GM19025 (cell line): Measurements from ENCODE around the gene NCAPD3.
A peak's percentile ranks its signal among the peaks of the same experiment; 100 is the strongest.
"Not testable (repeated sequence)": the region's sequence is repeated elsewhere in the genome, so short reads cannot be mapped to it uniquely, and the experiment has no call there.

Experiments
- ATAC-seq: cut with Tn5 transposase; IDR thresholded peaks from one replicate; pipeline ENCODE4 v1.9.1; 2021; ENCODE audit warnings: mild to moderate bottlenecking, low read depth, moderate library complexity; ENCODE audit not compliant: unreplicated experiment

The NCAPD3 gene

DNA sequence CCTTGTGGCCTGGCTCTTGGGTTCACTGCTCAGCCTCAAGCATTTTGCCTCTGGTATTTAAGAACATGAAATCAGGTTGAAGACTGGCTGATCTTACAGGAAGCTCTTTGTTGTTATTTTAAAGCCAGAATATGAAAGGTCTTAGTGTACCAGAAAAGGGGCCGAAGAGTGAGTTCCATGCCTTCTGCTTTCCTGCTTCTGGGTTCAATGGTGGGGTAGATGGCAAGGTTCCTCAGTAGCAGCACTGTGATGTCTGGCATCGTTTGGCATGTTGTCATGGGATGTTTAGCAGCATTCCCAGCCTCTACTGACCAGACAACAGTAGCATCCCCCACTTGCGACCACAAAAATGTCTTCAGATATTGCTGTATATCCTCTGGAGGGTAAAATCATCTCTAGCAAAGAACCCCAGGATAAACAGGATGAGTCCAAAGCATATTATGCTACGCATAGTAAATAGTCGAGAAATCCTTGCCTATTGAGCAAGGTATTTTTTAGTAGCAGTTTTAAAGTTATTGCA is 3.1 kb upstream of the NCAPD3 start:
- ATAC-seq: no peak

DNA sequence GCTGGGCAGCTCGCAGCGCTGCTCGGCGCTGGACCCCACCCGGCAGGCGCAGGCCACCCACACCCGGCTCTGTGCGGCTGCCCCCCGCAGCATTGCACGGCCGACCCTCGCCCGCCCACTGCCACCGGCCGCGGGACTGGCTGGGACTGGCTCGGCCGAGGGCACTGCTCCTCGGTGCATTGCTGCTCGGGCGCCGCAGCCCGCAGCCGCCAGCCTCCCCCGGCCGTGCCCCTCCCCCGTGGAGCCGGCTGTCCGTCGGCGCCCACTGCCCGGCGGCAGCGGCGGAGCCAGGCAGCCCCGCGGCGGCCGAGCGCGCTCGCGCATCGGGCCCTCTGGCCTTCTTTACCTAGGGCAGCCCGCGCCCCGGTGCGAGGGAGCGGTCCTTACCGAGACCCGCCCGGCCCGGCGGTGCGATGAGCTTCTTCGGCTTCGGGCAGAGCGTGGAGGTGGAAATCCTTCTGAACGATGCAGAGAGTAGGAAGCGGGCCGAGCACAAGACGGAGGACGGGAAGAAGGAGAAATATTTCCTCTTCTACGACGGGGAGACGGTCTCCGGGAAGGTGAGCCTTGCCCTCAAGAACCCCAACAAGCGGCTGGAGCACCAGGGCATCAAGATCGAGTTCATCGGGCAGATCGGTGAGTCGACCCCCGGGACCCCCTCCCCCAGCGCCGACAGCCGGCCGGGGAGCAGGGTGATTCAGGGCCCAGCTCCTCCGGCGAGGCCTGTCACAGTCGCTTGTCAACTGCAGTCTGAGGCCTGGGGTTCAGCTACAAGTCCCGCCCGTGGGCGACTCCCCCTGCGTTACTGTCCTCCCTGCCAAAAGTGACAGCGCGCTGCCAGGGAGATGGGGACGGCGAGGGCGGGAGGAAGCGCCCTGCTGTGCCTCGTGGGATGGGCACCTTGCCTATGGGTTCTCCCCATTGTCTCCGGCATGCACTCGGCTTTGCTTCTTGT is 1.2 kb upstream of the NCAPD3 start:
- peak; percentile 15 for ATAC-seq

DNA sequence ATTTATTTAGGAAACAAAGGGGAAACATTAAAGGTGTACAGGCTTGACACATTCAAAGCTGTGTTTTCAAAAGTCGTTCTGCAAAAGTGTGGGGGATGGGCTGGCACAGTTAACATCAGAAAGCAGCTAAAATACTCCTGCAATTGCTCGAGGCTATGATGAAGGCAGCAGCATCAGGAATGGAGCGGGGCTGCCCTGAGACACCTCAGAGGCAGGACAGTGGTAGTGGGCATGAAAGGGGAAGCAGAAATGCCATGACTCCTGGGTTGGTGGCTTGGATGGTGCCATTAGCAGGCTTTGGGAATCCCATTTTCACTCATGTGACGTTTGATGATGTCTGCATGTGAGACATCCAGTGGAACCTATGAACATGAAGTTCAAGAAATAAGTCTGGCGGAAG is 646 bp downstream of the NCAPD3 start:
- ATAC-seq: no peak

GRCh38 chr11:134216816-134217215 is 7.0 kb downstream of the NCAPD3 start:
- ATAC-seq: no peak

- no peak for ATAC-seq
Observed at GRCh38 chr11:134215836-134216235, 7.9 kb downstream of the NCAPD3 start.

DNA sequence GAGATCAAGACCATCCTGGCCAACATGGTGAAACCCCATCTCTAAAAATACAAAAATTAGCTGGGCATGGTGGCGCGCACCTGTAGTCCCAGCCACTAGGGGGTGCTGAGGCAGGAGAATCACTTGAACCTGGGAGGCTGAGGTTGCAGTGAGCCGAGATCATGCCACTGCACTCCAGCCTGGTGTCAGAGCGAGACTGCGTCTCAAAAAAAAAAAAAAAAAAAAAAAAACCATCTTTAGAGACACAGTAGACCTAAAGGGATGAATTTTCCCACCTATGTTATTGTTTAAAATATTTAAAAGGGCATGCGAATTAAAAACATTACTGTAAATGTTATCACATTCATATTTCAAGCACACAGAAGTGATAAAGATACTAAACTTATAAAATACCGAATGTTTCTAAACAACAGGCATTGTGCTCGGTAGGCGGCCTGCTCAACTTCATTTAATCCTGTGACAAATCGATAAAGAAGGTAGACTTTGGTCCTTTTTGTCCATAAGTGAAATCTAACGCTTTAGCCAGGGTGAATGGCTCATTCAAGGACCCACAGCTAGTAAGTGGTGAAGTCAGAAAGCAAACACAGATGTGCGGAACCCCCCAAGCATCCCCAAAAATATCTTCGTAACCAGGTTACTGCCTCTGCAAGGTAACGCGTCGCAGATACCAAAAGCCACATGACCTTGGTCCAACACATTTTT is 16.1 kb downstream of the NCAPD3 start:
- no peak for ATAC-seq

DNA sequence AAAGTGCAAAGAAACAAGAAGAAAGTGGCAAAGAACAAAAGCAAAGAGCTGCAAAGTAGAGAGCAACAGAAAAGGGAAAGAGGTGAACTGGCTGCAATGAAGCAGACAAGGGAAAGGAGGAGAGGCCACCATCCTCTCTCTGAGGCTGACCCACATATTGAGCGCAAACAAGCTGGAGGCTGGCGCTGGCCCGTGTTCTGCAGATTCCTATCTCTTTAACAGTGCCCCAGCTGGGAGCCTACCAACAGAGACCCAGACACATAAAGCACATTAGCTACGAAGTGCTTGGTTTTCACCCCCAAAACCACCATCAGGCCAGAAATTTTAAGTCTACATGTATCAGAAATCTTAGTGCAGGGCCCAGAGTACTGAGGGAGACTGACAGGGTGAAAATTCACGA is 17.6 kb downstream of the NCAPD3 start:
- ATAC-seq: no peak

DNA sequence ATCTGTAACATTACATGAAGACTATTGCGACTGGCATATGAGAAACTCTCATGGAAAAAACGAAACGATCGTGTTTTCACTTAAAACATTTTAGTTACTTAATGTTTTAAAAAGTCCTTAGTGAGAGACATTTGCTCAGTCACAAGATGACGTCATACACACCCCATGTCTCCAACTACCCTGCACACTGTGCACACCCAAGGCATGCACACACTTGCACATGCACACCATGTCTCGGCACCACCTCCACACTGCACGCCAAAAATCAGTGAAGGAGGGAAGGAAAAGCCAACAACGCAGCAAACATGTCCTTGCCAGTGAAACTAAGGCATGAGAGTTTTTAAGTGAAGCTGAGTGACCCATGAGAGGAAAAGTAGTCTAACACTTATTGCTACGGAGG is 18.0 kb downstream of the NCAPD3 start:
- ATAC-seq: no peak

DNA sequence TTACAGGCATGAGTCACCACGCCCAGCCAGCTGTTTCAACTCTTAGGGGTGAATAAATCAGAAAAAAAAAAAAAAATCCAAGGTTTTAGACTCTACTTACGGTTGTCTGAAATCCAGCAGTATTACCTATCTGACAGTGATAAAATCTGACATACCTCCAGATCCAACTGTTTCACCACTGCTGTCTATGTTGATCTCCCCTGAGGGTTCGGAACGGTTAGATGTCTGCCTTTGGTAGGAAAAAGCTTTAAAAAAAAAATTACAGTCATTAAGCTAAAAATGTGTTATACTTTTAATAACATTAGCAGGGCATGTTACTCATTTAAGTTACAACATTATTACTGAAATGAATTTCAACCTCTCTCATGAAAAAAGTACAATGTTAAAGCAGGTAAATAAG is 21.1 kb downstream of the NCAPD3 start:
- no peak for ATAC-seq

DNA sequence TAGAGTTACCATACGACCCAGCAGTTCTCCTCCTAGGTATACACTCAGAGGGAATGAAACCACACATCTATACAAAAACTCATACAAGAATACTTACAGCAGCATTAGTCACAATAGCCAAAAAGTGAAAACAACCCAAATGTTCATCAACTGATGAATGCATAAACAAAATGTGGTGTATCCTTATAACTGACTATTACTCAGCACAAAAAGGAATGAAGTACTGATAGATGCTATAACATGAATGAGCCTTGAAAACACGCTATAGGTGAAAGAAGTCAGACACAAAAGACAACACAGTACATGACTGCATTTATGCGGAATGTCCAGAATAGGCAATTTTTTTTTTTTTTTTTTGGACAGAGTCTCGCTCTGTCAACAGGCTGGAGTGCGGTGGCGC is 23.1 kb downstream of the NCAPD3 start:
- ATAC-seq: no peak

- ATAC-seq: no peak
Observed at GRCh38 chr11:134199531-134199930, 24.2 kb downstream of the NCAPD3 start.

GRCh38 chr11:134196756-134197155 is 27.0 kb downstream of the NCAPD3 start:
- no peak for ATAC-seq

DNA sequence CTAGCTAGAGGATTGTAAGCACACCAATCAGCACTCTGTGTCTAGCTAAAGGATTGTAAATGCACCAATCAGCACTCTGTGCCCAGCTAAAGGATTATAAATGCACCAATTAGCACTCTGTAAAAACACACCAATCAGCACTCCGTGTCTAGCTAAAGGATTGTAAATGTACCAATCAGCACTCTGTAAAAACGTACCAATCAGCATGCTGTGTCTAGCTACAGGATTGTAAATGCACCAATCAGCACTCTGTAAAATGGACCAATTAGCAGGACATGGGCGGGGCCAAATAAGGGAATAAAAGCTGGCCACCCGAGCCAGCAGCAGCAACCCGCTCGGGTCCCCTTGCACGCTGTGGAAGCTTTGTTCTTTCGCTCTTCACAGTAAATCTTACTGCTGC is 35.7 kb downstream of the NCAPD3 start:
- ATAC-seq: not testable (repeated sequence)

GRCh38 chr11:134181707-134182106 is 42.1 kb downstream of the NCAPD3 start:
- ATAC-seq: no peak

DNA sequence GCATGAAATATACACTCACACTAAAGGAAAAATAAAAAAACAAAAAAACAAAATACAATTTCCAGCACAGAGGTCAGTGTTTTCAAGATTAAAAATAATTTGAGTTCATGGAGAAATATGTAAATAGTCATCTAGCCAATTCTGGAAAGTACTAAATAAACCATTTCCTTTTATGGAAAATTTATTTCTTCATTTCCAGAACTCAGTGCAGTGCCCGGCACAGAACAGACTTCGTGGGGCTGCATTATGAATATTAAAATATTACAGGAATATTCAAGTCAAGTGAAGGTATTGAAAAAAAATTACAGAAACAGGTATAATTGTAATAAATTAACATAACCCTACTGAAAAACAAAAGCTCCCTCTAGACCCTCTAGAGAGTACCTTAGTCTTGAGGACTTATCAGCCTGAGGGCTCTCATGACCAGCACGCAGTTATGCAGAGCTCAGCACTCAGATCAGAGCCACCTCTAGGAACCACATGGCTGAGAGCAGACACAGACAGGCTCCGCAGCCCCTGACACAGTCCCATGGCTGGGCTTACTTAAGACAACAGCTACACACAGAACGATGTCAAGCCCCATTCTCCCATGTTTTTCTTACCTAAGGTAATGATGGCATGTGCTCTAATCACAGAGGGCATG is 45.6 kb downstream of the NCAPD3 start:
- ATAC-seq: no peak

- no peak for ATAC-seq
Observed at GRCh38 chr11:134176284-134176683, 47.5 kb downstream of the NCAPD3 start.

- no peak for ATAC-seq
Observed at GRCh38 chr11:134173296-134173695, 50.5 kb downstream of the NCAPD3 start.

DNA sequence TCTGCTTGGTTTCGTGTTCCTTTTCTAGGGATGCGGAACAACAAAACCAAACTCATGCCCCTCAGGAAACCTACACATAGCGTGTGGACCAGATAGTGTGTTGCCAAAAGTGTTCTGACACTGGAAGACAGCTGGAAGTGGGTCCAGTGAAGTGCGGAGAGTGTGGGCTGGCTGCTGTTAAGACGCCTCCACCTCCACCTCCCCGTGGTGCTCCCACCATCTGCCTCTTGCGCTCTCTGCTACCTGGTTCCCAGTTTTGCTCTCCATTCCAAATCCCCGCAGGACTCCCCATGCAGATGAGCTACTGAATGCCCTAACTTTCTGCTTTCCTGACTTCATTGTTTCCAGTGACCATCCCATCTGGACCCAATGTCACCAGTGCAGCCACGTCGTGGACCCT is 51.8 kb downstream of the NCAPD3 start:
- ATAC-seq: no peak

- no peak for ATAC-seq
Observed at GRCh38 chr11:134170919-134171281, 52.9 kb downstream of the NCAPD3 start.

DNA sequence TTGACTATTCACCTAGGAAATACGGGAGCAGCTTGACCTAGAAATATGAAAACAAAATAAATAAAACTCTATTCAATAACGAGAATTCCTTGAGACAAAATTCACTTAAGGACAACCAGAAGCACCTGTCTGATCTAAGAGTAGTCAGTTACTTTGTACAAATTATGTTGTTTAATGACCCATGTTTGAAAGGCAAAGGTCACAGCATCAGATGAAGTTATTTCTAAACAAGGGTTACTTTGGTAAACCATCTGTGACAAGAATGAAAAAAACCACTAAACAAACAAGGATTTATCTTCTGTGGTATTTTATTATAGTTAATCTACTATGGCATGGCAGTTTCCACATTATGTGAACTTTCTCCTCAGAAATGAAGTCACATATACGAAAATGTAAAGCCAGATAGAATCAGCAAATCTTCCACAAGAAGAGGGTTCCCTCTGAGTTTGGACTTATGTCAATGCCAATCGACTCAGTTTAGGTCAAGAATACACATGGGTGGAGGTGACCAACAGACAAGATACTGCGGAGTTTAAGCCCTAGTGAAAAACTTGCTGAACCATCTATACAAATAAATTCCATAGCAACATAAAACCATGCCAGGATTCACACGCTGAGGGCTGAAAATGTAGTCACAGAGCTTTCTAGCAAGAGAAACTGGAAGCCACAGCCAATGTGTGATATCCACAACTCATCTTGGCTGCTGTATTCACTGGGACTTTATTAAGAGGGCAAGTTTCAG is 53.4 kb downstream of the NCAPD3 start:
- no peak for ATAC-seq
